ENCODE data around the gene DNMT3B.

GRCh38 chr20:32780278-32780677 is 18.1 kb downstream of the DNMT3B start:
- TF ChIP-seq POLR2A (IDR thresholded peaks at IDR 0.05) (no peak), CTCF (IDR thresholded peaks at IDR 0.05 in 4 of 5, conservative IDR thresholded peaks at IDR 0.05 in 1 of 5) (no peak)

All from gastrocnemius medialis (tissue), 4 donors.